Ishikawa (cell line): ENCODE results near the gene SOX4.

Source experiments
- CEBPB ChIP-seq: IDR thresholded peaks from 2 replicates; pipeline ENCODE4 v1.6.1; 2012
- CREB1 ChIP-seq: IDR thresholded peaks from 2 replicates; pipeline ENCODE4 v1.6.1; 2012; ENCODE audit warnings: low read depth
- EGR1 ChIP-seq: IDR thresholded peaks from 2 replicates; pipeline ENCODE4 v1.6.1; 2012
- EP300 ChIP-seq: IDR thresholded peaks from 2 replicates; pipeline ENCODE4 v1.6.1; 2012; ENCODE audit warnings: borderline replicate concordance
- FOXM1 ChIP-seq: IDR thresholded peaks from 2 replicates; pipeline ENCODE4 v1.6.1; 2012; ENCODE audit warnings: low read depth, borderline replicate concordance
- NFIC ChIP-seq: IDR thresholded peaks from 2 replicates; pipeline ENCODE4 v1.6.1; 2012
- RAD21 ChIP-seq: IDR thresholded peaks from 2 replicates; pipeline ENCODE4 v1.6.1; 2012; ENCODE audit warnings: low read depth
- TAF1 ChIP-seq: IDR thresholded peaks from 2 replicates; pipeline ENCODE4 v1.6.1; 2012; ENCODE audit warnings: low read depth, mild to moderate bottlenecking
- TCF12 ChIP-seq: IDR thresholded peaks from 2 replicates; pipeline ENCODE4 v1.6.1; 2012; ENCODE audit warnings: low read depth
- TEAD4 ChIP-seq: IDR thresholded peaks from 2 replicates; pipeline ENCODE4 v1.6.1; 2012
- YY1 ChIP-seq: IDR thresholded peaks from 2 replicates; pipeline ENCODE4 v1.6.1; 2012; ENCODE audit warnings: low read depth
- ZBTB7A ChIP-seq: IDR thresholded peaks from 2 replicates; pipeline ENCODE4 v1.6.1; 2012; ENCODE audit warnings: low read depth
- TF ChIP-seq, protein P1 (sequence below): IDR thresholded peaks from 2 replicates; pipeline ENCODE4 v1.6.1; 2012
- TF ChIP-seq, protein P2 (sequence below): IDR thresholded peaks from 2 replicates; pipeline ENCODE4 v1.6.1; 2012
- TF ChIP-seq, protein P3 (sequence below): IDR thresholded peaks from 2 replicates; pipeline ENCODE4 v1.6.1; 2012; ENCODE audit warnings: low read depth, mild to moderate bottlenecking

SOX4 gene

DNA sequence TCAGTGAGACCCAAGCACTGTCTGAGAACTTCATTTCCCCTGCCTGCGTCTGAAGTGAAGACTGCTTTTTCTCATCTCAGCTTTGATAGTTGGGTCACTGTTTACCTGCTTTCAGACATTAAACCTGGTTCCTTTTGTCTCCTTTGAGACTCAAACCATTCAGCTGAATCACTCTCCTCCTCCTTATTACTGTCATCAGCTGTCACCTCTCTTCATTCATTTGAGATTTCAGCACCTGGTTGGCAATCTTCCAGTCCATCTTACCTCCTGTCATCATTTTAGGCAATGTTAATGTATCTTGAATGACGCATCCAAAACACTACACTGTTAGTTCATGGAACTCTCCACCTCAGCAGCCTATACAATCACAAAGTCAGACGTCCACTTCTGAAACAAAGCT is 34.3 kb upstream of the SOX4 start:
- no peak for TF ChIP-seq CEBPB

DNA sequence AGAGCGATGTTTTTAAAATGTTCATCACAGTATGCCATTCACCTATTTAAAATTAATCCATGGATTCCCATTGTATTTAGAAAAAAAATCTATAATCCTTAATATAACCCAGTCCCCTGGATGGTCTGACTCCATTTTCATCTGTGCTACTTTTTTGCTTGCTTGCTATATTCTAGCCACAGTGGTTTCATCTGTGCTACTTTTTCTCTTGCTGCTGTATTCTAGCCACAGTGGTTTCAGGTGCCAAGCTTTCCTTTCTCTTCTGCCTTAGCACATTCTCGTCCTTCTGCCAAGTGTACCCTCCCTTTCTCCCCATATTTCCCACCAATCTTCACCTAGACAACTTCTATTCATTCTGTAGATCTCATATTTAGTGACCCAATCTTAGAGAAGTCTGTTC is 33.3 kb upstream of the SOX4 start:
- TF ChIP-seq, protein P1, sequence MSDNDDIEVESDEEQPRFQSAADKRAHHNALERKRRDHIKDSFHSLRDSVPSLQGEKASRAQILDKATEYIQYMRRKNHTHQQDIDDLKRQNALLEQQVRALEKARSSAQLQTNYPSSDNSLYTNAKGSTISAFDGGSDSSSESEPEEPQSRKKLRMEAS = no peak
- no peak for TF ChIP-seq TEAD4
- TF ChIP-seq FOXM1 = no peak
- no peak for TF ChIP-seq TAF1
- TF ChIP-seq ZBTB7A = no peak
- TF ChIP-seq, protein P2, sequence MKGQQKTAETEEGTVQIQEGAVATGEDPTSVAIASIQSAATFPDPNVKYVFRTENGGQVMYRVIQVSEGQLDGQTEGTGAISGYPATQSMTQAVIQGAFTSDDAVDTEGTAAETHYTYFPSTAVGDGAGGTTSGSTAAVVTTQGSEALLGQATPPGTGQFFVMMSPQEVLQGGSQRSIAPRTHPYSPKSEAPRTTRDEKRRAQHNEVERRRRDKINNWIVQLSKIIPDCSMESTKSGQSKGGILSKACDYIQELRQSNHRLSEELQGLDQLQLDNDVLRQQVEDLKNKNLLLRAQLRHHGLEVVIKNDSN = no peak
- no peak for TF ChIP-seq NFIC
- TF ChIP-seq EGR1 = no peak
- TF ChIP-seq, protein P3, sequence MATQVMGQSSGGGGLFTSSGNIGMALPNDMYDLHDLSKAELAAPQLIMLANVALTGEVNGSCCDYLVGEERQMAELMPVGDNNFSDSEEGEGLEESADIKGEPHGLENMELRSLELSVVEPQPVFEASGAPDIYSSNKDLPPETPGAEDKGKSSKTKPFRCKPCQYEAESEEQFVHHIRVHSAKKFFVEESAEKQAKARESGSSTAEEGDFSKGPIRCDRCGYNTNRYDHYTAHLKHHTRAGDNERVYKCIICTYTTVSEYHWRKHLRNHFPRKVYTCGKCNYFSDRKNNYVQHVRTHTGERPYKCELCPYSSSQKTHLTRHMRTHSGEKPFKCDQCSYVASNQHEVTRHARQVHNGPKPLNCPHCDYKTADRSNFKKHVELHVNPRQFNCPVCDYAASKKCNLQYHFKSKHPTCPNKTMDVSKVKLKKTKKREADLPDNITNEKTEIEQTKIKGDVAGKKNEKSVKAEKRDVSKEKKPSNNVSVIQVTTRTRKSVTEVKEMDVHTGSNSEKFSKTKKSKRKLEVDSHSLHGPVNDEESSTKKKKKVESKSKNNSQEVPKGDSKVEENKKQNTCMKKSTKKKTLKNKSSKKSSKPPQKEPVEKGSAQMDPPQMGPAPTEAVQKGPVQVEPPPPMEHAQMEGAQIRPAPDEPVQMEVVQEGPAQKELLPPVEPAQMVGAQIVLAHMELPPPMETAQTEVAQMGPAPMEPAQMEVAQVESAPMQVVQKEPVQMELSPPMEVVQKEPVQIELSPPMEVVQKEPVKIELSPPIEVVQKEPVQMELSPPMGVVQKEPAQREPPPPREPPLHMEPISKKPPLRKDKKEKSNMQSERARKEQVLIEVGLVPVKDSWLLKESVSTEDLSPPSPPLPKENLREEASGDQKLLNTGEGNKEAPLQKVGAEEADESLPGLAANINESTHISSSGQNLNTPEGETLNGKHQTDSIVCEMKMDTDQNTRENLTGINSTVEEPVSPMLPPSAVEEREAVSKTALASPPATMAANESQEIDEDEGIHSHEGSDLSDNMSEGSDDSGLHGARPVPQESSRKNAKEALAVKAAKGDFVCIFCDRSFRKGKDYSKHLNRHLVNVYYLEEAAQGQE = no peak

DNA sequence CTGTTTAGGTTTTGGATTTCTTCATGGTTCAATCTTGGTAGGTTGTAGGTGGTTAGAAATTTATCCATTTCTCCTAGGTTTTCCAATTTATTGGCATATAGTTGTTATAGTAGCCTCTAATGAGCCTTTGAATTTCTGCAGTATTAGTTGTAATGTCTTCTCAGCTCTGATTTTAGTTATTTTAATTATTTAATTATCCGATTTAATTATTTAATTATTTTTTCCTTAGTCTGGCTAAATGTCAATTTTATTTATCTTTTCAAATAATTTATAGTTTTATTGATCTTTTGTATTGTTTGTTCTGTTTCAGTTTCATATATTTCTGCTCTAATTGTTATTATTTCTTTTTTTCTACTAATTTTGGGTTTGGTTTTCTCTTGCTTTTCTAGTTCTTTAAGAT is 28.1 kb upstream of the SOX4 start:
- TF ChIP-seq, protein P1 = no peak
- TF ChIP-seq CREB1 (no peak), TEAD4 (no peak), YY1 (no peak), CEBPB (no peak), RAD21 (no peak), FOXM1 (no peak), TAF1 (no peak), EP300 (no peak), ZBTB7A (no peak), TCF12 (no peak), EGR1 (no peak), NFIC (no peak)
- TF ChIP-seq, protein P2 = no peak
- TF ChIP-seq, protein P3 = no peak

DNA sequence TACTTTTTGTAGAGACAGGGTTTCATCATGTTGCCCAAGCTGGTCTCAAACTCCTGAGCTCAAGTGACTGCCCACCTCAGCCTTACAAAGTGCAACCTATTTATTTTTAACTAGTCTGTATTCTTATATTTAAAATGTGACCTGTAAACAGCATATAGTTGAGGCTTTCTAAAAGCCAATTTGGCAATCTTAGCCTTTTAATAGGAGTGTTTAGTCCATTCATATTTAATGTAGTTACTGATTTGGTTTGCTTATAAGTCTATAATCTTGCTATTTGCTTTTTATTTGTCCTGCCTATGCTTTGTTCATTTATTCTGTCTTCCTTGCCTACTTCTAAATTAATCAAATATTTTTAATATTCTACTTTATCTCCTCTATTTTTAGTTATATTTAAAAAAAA is 15.0 kb upstream of the SOX4 start:
- TF ChIP-seq EP300 (no peak), FOXM1 (no peak), RAD21 (no peak)
- TF ChIP-seq, protein P3 = no peak

DNA sequence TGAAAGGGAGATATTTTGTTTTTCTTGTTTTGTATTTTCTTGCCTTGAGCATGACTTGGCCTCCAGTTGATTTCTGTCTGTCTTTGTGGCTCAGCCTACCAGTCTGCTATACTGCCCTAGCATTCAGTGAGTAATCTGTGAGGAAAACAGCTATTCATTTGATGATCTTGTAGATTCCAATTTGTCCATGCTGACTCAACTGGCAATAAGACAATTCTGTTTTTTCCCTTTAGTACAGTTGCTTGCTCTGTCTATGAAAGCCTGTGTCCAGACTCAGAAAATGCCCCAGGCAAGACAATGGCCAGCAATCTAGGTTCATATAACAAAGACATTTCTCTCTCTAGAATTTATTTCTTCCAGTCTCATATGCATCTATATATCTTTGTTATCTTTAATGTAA is 10.9 kb upstream of the SOX4 start:
- TF ChIP-seq, protein P3 = no peak
- TF ChIP-seq, protein P2 = no peak
- no peak for TF ChIP-seq RAD21
- TF ChIP-seq EGR1 = no peak
- TF ChIP-seq ZBTB7A = no peak
- TF ChIP-seq CREB1 = no peak
